ENCODE data around the gene FZD10.

Gene FZD10, protein sequence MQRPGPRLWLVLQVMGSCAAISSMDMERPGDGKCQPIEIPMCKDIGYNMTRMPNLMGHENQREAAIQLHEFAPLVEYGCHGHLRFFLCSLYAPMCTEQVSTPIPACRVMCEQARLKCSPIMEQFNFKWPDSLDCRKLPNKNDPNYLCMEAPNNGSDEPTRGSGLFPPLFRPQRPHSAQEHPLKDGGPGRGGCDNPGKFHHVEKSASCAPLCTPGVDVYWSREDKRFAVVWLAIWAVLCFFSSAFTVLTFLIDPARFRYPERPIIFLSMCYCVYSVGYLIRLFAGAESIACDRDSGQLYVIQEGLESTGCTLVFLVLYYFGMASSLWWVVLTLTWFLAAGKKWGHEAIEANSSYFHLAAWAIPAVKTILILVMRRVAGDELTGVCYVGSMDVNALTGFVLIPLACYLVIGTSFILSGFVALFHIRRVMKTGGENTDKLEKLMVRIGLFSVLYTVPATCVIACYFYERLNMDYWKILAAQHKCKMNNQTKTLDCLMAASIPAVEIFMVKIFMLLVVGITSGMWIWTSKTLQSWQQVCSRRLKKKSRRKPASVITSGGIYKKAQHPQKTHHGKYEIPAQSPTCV

DNA sequence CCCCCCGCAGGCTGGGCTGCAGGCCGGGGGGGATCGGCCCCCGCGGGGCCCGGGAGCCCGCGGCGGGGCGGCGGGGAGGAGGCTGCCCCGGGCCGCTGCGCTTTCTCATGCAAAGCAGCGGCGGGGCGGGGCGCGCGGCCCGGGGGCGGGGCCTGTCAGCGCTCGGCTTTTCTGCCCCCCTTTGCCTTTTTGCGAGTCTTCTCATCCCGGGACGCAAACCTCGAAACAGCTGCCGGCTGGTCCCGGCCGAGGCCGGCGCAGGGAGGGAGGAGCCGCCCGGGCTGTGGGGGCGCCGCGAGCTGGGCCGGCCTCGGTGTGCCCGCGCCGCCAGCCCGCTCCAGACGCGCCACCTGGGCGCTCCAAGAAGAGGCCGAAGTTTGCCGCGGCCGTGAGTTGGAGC, at the start of gene FZD10:
Gene FZD10, plus strand, starts transcription at position 198 of the 400 bp plus-strand sequence. CDS start 479 bp downstream, outside the sequence.
- no peak within 1 kb of the TSS for H3K4me3 ChIP-seq (replicated peaks in 1 of 2; ENCODE audit: low read depth in 2 of 2, low read length in 2 of 2)
- DNase-seq (ENCODE audit: low read depth in 2 of 2), result no peak
- TF ChIP-seq, protein P1, sequence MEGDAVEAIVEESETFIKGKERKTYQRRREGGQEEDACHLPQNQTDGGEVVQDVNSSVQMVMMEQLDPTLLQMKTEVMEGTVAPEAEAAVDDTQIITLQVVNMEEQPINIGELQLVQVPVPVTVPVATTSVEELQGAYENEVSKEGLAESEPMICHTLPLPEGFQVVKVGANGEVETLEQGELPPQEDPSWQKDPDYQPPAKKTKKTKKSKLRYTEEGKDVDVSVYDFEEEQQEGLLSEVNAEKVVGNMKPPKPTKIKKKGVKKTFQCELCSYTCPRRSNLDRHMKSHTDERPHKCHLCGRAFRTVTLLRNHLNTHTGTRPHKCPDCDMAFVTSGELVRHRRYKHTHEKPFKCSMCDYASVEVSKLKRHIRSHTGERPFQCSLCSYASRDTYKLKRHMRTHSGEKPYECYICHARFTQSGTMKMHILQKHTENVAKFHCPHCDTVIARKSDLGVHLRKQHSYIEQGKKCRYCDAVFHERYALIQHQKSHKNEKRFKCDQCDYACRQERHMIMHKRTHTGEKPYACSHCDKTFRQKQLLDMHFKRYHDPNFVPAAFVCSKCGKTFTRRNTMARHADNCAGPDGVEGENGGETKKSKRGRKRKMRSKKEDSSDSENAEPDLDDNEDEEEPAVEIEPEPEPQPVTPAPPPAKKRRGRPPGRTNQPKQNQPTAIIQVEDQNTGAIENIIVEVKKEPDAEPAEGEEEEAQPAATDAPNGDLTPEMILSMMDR (IDR thresholded peaks at IDR 0.05; ENCODE audit: low read depth, low read length), result no peak

DNA sequence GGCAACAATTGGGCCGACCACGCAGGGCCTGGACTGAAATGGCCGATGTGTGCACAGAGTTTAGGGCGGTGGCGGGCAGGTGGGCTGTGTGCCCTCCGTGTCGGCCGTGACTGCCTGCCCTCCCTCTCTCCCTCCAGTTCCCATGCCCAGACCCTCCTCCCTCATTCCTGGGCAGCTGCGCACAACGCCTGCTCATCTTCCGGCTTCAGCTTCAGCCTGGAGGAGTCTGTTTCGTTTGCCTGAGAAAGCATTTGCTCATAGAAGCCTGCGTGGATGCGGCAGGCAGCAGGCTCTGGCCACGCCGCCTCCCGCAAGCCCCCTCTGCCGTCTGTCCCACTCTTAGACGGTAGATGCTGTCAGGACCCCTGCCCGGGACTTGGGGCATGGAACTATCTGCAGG, 47.3 kb upstream of the FZD10 start:
- TF ChIP-seq, protein P1 (IDR thresholded peaks at IDR 0.05; ENCODE audit: low read depth, low read length), result no peak
- DNase-seq (ENCODE audit: low read depth in 2 of 2), result no peak
- H3K4me3 ChIP-seq (replicated peaks in 1 of 2; ENCODE audit: low read depth in 2 of 2, low read length in 2 of 2), result no peak overlapping the region

DNA sequence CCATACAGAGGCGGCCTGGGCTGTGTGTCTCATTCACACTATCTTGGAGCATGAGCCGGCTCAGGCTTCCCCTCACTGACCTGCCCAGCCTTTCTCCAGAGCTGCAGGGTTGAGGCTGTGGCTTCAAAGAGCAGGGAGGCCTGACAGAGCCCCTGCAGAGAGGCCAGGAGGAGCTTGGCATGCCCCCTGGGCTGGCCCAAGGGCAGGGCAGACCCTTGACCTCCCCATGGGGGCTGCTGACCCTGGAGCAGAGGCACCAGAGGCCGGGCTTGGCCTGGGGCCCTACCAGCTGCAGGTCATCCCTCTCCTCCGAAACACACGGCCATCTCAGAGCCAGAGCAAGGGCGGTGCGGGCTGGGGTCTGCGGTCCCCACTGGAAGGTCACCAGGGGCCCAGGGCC, 46.6 kb upstream of the FZD10 start:
- TF ChIP-seq, protein P1 (IDR thresholded peaks at IDR 0.05; ENCODE audit: low read depth, low read length), result no peak
- no peak overlapping the region for H3K4me3 ChIP-seq (replicated peaks in 1 of 2; ENCODE audit: low read depth in 2 of 2, low read length in 2 of 2)
- no peak for DNase-seq (ENCODE audit: low read depth in 2 of 2)

DNA sequence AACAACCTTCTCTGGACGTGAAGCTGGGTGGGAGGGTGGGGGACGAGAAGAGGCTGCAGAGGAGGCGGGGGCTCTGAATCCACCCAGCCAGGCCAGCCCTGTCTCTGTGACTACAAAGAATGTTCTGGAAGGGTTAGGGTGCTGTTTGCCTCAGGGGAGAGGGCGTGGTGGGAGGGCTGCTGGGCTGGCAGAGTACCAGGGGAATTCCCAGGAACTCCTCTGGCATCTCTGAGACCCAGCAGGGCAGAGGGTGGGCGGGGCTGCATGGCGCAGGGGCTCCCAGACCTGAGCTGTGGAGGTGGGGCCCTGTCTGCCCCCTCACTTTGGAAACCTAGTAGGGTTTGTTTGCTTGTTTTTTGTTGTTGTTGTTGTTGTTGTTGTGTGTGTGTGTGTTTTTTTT, 45.5 kb upstream of the FZD10 start:
- no peak for DNase-seq (ENCODE audit: low read depth in 2 of 2)
- no peak overlapping the region for H3K4me3 ChIP-seq (replicated peaks in 1 of 2; ENCODE audit: low read depth in 2 of 2, low read length in 2 of 2)
- TF ChIP-seq, protein P1 (IDR thresholded peaks at IDR 0.05; ENCODE audit: low read depth, low read length), result no peak

DNA sequence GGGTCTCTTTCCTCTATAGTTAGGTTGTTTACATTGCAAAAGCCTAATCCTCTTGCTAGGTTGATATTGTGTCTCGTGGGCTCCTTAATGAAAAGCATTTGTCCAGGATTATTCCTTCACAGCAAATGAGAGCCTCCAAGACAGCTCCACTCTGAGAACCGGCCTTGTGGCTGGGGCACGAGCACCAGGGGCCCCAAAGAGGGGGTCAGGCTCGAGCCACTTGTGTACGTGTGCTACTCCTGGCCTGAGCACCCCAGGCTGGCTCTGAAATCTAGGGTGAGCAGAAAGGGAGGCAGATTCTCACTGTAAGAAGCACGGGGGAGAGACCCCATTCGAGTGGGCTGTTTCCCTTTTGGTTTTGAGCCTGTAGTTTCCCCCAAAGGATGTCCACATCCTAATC, 45.0 kb upstream of the FZD10 start:
- DNase-seq (ENCODE audit: low read depth in 2 of 2), result no peak
- TF ChIP-seq, protein P1 (IDR thresholded peaks at IDR 0.05; ENCODE audit: low read depth, low read length), result no peak
- no peak overlapping the region for H3K4me3 ChIP-seq (replicated peaks in 1 of 2; ENCODE audit: low read depth in 2 of 2, low read length in 2 of 2)

DNA sequence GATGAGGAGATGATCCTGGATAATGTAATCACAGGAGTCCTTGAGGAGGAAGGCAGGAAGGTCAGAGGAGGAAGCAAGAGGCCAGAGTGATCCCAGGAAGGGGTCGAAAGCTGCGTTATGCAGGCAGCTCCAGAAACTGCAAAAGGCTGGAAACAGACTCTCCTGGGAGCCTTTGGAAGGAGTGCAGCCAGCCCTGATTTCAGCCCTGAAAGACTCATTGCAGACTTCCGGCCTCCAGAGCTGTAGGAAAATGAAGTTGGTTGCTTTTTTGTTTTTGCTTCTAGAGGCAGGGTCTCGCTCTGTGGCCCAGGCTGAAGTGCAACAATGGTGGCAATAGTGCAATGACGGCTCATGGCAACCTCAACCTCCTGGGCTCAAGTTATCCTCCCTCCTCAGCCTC, 44.6 kb upstream of the FZD10 start:
- TF ChIP-seq, protein P1 (IDR thresholded peaks at IDR 0.05; ENCODE audit: low read depth, low read length), result no peak
- no peak for DNase-seq (ENCODE audit: low read depth in 2 of 2)
- no peak overlapping the region for H3K4me3 ChIP-seq (replicated peaks in 1 of 2; ENCODE audit: low read depth in 2 of 2, low read length in 2 of 2)

All from cardiac fibroblast (primary cell).